Trophoblast cell (in vitro differentiated cells and primary cell): Measurements from ENCODE around the gene L3MBTL1.

ENCODE experiments used
- DNase-seq, 2 donors: peaks; one replicate each; pipeline ENCODE4 v3.0.0-alpha.2; 2016
- H2AFZ ChIP-seq: 2 replicates; pipeline ENCODE4 v1.6.1; 2013; ENCODE audit warnings: low read length, moderate library complexity, mild to moderate bottlenecking; ENCODE audit not compliant: insufficient read depth, poor library complexity
- H2AK5ac ChIP-seq: 2 replicates; pipeline ENCODE4 v1.6.1; 2013; ENCODE audit warnings: mild to moderate bottlenecking, low read length
- H2BK120ac ChIP-seq: 2 replicates; pipeline ENCODE4 v1.6.1; 2013; ENCODE audit warnings: low read length, mild to moderate bottlenecking, moderate library complexity; ENCODE audit not compliant: insufficient read depth, poor library complexity
- H2BK12ac ChIP-seq: 2 replicates; pipeline ENCODE4 v1.6.1; 2013; ENCODE audit warnings: mild to moderate bottlenecking, low read length, moderate library complexity
- H2BK5ac ChIP-seq: 2 replicates; pipeline ENCODE4 v1.6.1; 2013; ENCODE audit warnings: low read length, low read depth, moderate library complexity, mild to moderate bottlenecking; ENCODE audit not compliant: poor library complexity
- H3K14ac ChIP-seq: 2 replicates; pipeline ENCODE4 v1.6.1; 2013; ENCODE audit warnings: mild to moderate bottlenecking, low read length
- H3K18ac ChIP-seq: 2 replicates; pipeline ENCODE4 v1.6.1; 2013; ENCODE audit warnings: mild to moderate bottlenecking, low read length
- H3K23ac ChIP-seq: 2 replicates; pipeline ENCODE4 v1.6.1; 2013; ENCODE audit warnings: low read length
- H3K27ac ChIP-seq: 2 replicates; pipeline ENCODE4 v1.5.1; 2013; ENCODE audit warnings: low read depth, mild to moderate bottlenecking, inconsistent platforms, low read length, moderate library complexity
- H3K27me3 ChIP-seq: 2 replicates; pipeline ENCODE4 v1.6.1; 2013; ENCODE audit warnings: inconsistent platforms, mild to moderate bottlenecking, low read length, moderate library complexity; ENCODE audit not compliant: insufficient read depth
- H3K36me3 ChIP-seq, 2 experiments: 1 replicate in 1 of 2; 2 replicates in 1 of 2; pipeline ENCODE4 v1.6.1; 2013; ENCODE audit warnings: low read length in 2 of 2, mild to moderate bottlenecking in 2 of 2, moderate library complexity in 1 of 2; ENCODE audit not compliant: insufficient read depth in 2 of 2, control insufficient read depth in 1 of 2
- H3K4ac ChIP-seq: 2 replicates; pipeline ENCODE4 v1.6.1; 2013; ENCODE audit warnings: low read depth, mild to moderate bottlenecking, low read length, moderate library complexity
- H3K4me1 ChIP-seq, 2 experiments: 1 replicate in 1 of 2; 2 replicates in 1 of 2; pipeline ENCODE4 v1.6.1; 2013; ENCODE audit warnings: low read length in 2 of 2, mild to moderate bottlenecking in 2 of 2, moderate library complexity in 1 of 2; ENCODE audit not compliant: insufficient read depth in 2 of 2, control insufficient read depth in 1 of 2
- H3K4me2 ChIP-seq: 2 replicates; pipeline ENCODE4 v1.6.1; 2013; ENCODE audit warnings: inconsistent platforms, mild to moderate bottlenecking, low read length, moderate library complexity
- H3K4me3 ChIP-seq: 2 replicates; pipeline ENCODE4 v1.5.1; 2013; ENCODE audit warnings: mild to moderate bottlenecking, low read depth, low read length, inconsistent platforms
- H3K79me1 ChIP-seq: one replicate; pipeline ENCODE4 v1.6.1; 2013; ENCODE audit warnings: low read length
- H3K79me2 ChIP-seq: 2 replicates; pipeline ENCODE4 v1.6.1; 2013; ENCODE audit warnings: low read length, mild to moderate bottlenecking; ENCODE audit not compliant: control insufficient read depth, insufficient read depth, poor library complexity
- H3K9ac ChIP-seq: 2 replicates; pipeline ENCODE4 v1.6.1; 2013; ENCODE audit warnings: mild to moderate bottlenecking, low read length
- H3K9me3 ChIP-seq: 2 replicates; pipeline ENCODE4 v1.6.1; 2013; ENCODE audit warnings: low read depth, mild to moderate bottlenecking, control low read depth, inconsistent platforms, low read length; ENCODE audit not compliant: insufficient read depth
- H4K12ac ChIP-seq: 2 replicates; pipeline ENCODE4 v1.6.1; 2013; ENCODE audit warnings: low read depth, mild to moderate bottlenecking, low read length, moderate library complexity
- H4K8ac ChIP-seq: 2 replicates; pipeline ENCODE4 v1.6.1; 2013; ENCODE audit warnings: low read depth, mild to moderate bottlenecking, low read length, moderate library complexity
- H4K91ac ChIP-seq: one replicate; pipeline ENCODE4 v1.6.1; 2013; ENCODE audit warnings: low read depth, mild to moderate bottlenecking, low read length, moderate library complexity
- WGBS: extraction: QIAGEN DNeasy Blood & Tissue Kit; methylation state at CpG from one replicate; pipeline ENCODE4 v1.1.7; 2013; ENCODE audit warnings: missing lambda C conversion rate; ENCODE audit not compliant: insufficient read length, insufficient coverage; ENCODE audit errors: extremely low coverage; 5-methylcytosine and 5-hydroxymethylcytosine counted together

The L3MBTL1 gene

GRCh38 chr20:43463527-43464218, 43.8 kb upstream of the L3MBTL1 start:
- H3K4me1 ChIP-seq: peaks cover 0 to 3% of the 10 kb centered on the region in 2 experiments
- no peak for DNase-seq
- no peak overlapping the region for H4K91ac ChIP-seq
- H3K79me1 ChIP-seq: no peaks in the 10 kb centered on the region
- H2AK5ac ChIP-seq: no peak overlapping the region
- no peak overlapping the region for H2AFZ ChIP-seq
- H2BK120ac ChIP-seq: no peak overlapping the region
- peaks cover 23 to 50% of the 10 kb centered on the region in 2 experiments for H3K36me3 ChIP-seq
- H4K8ac ChIP-seq: no peak overlapping the region
- no peak overlapping the region for H3K23ac ChIP-seq
- H3K9me3 ChIP-seq: no peaks in the 10 kb centered on the region
- H3K4ac ChIP-seq: no peak overlapping the region
- no CpG with 5 or more reads among the region's 3 CpGs for WGBS
- peaks cover 3% of the 10 kb centered on the region for H3K79me2 ChIP-seq
- H3K27ac ChIP-seq: no peak overlapping the region
- no peak overlapping the region for H3K4me3 ChIP-seq
- no peak overlapping the region for H4K12ac ChIP-seq
- no peak overlapping the region for H3K18ac ChIP-seq
- H3K4me2 ChIP-seq: no peak overlapping the region
- H3K9ac ChIP-seq: no peak overlapping the region
- no peak overlapping the region for H2BK12ac ChIP-seq
- H2BK5ac ChIP-seq: no peak overlapping the region
- no peak overlapping the region for H3K14ac ChIP-seq
- no peaks in the 10 kb centered on the region for H3K27me3 ChIP-seq

DNA sequence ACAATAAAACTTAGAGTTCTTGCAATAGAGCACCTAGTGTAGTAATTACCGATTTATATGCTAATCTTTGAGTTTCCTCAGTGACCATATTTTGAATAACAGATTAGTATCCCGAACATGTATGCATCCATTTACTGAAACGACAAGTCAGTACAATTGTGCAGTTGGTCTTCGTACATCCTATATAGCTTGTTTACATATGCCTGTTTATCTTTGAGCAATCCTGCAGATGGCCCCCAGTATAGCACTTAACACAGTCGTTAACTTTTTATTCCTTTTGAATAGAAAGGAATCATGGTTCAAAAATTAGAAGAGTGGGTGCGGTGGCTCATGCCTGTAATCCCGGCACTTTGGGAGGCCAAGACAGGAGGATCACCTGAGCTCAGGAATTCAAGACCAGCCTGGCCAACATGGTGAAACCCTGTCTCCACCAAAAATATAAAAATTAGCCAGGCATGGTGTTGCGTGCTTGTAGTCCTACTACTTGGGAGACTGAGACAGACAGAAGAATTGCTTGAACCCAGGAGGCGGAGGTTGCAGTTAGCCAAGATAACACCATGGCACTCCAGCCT, 43.2 kb upstream of the L3MBTL1 start:
- H2AFZ ChIP-seq: no peak overlapping the region
- no peak overlapping the region for H3K9ac ChIP-seq
- H3K4me1 ChIP-seq: no peaks in the 10 kb centered on the region
- no peaks in the 10 kb centered on the region for H3K27me3 ChIP-seq
- no peak overlapping the region for H2BK12ac ChIP-seq
- H3K27ac ChIP-seq: no peak overlapping the region
- no CpG with 5 or more reads among the region's 9 CpGs for WGBS
- no peak overlapping the region for H4K91ac ChIP-seq
- H3K79me1 ChIP-seq: no peaks in the 10 kb centered on the region
- no peaks in the 10 kb centered on the region for H3K79me2 ChIP-seq
- H3K18ac ChIP-seq: no peak overlapping the region
- no peak overlapping the region for H4K8ac ChIP-seq
- no peak overlapping the region for H3K4me3 ChIP-seq
- no peak overlapping the region for H3K4me2 ChIP-seq
- no peak overlapping the region for H3K4ac ChIP-seq
- H2BK120ac ChIP-seq: no peak overlapping the region
- no peak overlapping the region for H4K12ac ChIP-seq
- no peak overlapping the region for H3K14ac ChIP-seq
- peaks cover 23 to 46% of the 10 kb centered on the region in 2 experiments for H3K36me3 ChIP-seq
- no peak overlapping the region for H2BK5ac ChIP-seq
- no peak overlapping the region for H3K23ac ChIP-seq
- H3K9me3 ChIP-seq: no peaks in the 10 kb centered on the region
- no peak for DNase-seq
- no peak overlapping the region for H2AK5ac ChIP-seq

GRCh38 chr20:43465625-43465943, 41.9 kb upstream of the L3MBTL1 start:
- Histone ChIP-seq H2BK5ac (no peak overlapping the region), H2BK12ac (no peak overlapping the region), H4K91ac (no peak overlapping the region), H3K79me1 (no peaks in the 10 kb centered on the region), H3K23ac (no peak overlapping the region), H3K4me1 (no peaks in the 10 kb centered on the region), H2AK5ac (no peak overlapping the region), H3K4ac (no peak overlapping the region), H3K36me3 (peaks cover 20 to 37% of the 10 kb centered on the region in 2 experiments), H2BK120ac (no peak overlapping the region), H3K18ac (no peak overlapping the region), H4K8ac (no peak overlapping the region), H3K4me2 (no peak overlapping the region), H3K9me3 (no peaks in the 10 kb centered on the region), H4K12ac (no peak overlapping the region), H3K79me2 (no peaks in the 10 kb centered on the region), H3K27me3 (no peaks in the 10 kb centered on the region), H3K9ac (no peak overlapping the region), H3K4me3 (no peak overlapping the region), H3K14ac (no peak overlapping the region), H2AFZ (no peak overlapping the region), H3K27ac (no peak overlapping the region)
- no CpG with 5 or more reads among the region's 2 CpGs for WGBS
- no peak for DNase-seq

- H3K18ac ChIP-seq: no peak overlapping the region
- H2BK5ac ChIP-seq: no peak overlapping the region
- no peak overlapping the region for H2BK12ac ChIP-seq
- H4K91ac ChIP-seq: no peak overlapping the region
- peaks cover 19 to 30% of the 10 kb centered on the region in 2 experiments for H3K36me3 ChIP-seq
- no peak overlapping the region for H3K23ac ChIP-seq
- H3K27ac ChIP-seq: no peak overlapping the region
- no peak overlapping the region for H4K8ac ChIP-seq
- no CpG with 5 or more reads among the region's 1 CpG for WGBS
- H3K14ac ChIP-seq: no peak overlapping the region
- no peak overlapping the region for H3K4me2 ChIP-seq
- H3K79me1 ChIP-seq: no peaks in the 10 kb centered on the region
- H2AK5ac ChIP-seq: no peak overlapping the region
- H3K4ac ChIP-seq: no peak overlapping the region
- H2BK120ac ChIP-seq: no peak overlapping the region
- no peaks in the 10 kb centered on the region for H3K4me1 ChIP-seq
- H3K4me3 ChIP-seq: no peak overlapping the region
- H2AFZ ChIP-seq: no peak overlapping the region
- no peak for DNase-seq
- H4K12ac ChIP-seq: no peak overlapping the region
- no peaks in the 10 kb centered on the region for H3K27me3 ChIP-seq
- no peaks in the 10 kb centered on the region for H3K9me3 ChIP-seq
- H3K79me2 ChIP-seq: no peaks in the 10 kb centered on the region
- no peak overlapping the region for H3K9ac ChIP-seq
These were observed 39.9 kb upstream of the L3MBTL1 start for GRCh38 chr20:43467589-43467988.
